Vagina (tissue), 2 donors: Measurements from ENCODE around the gene TSPO.

Experiments used
- CTCF ChIP-seq, 3 experiments: fragments of 450-650 bp in 2 of 3; fragments of 200-600 bp in 1 of 3; sonication (generic) in 1 of 3; IDR thresholded peaks; one replicate each; pipeline ENCODE4 v1.5.1; 2017 to 2019; ENCODE audit warnings: antibody characterized with exemption in 3 of 3, mild to moderate bottlenecking in 2 of 3, moderate library complexity in 2 of 3
- POLR2A ChIP-seq, 2 donors: fragments of 450-650 bp; IDR thresholded peaks; one replicate each; pipeline ENCODE4 v1.6.1; 2017; ENCODE audit warnings: antibody characterized with exemption in 2 of 2, mild to moderate bottlenecking in 2 of 2, moderate library complexity in 2 of 2
- POLR2AphosphoS5 ChIP-seq, 2 donors: sonication (generic); formaldehyde crosslinking; IDR thresholded peaks; one replicate each; pipeline ENCODE4 v1.9.0; 2017; ENCODE audit warnings: antibody characterized with exemption in 2 of 2, mild to moderate bottlenecking in 2 of 2, low read depth in 1 of 2; ENCODE audit not compliant: insufficient read depth in 1 of 2

GRCh38 chr22:43153899-43154298, 2.5 kb downstream of the TSPO start:
- TF ChIP-seq CTCF (IDR thresholded peaks at IDR 0.05) (no peak), POLR2AphosphoS5 (IDR thresholded peaks at IDR 0.05; ENCODE audit: insufficient read depth in 1 of 2, low read depth in 1 of 2) (no peak), POLR2A (IDR thresholded peaks at IDR 0.05) (no peak)
